Activated CD4-positive, alpha-beta T cell treated with anti-CD3 and anti-CD28 coated beads for 48 hours (primary cell): Measurements from ENCODE around the gene FBXO11.
"Not testable (repeated sequence)": the region's sequence is repeated elsewhere in the genome, so short reads cannot be mapped to it uniquely, and the experiment has no call there.

Source experiments
- DNase-seq: peaks from one replicate; pipeline ENCODE4 v3.0.0-alpha.2; 2020

The FBXO11 gene

DNA sequence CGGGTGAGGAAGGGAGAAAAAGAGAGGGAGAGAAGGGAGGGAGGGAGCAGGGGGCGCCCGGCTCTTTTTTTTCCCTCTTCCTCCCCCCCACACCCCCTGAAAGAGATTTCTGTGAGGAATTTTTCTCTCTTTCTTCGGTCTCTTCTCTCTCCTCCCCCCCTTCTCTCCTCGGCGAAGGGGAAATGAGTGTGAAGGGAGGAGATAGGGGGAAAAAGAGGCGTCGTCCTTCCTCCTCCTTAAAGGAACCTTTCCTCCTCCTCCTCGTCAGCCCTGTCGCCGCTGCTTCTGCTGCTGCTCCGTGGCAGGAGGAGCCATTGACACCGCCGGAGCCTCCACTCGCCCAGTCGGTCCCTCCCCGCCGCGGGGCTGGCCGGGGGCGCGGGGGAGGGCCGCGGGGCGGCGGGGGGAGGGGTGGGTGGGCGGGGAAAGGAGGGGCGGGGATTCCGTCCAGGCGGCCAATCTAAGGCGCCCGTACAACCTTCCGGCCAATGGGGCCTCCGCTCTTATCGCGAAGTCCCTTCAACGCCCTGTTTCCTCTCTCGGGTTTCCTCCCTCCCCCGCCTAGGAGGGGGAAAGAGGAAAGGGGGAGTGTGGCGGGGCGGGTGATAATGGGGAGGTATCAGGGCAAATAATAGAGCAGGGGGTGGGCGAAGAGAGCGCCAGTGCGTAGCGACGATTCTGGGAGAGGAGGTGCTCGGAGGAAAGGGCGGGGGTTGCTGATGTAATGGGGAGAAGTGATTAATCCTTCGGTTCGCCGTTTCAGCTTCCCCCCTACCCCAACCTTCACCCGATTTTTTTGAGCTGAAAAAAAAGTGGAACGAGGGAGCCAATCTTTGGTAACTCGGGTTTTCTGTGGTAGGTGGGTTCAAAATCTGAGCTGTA, at the start of gene FBXO11:
FBXO11 (minus strand) TSS at position 342 of the 882 bp plus-strand sequence. CDS start 778 bp downstream, outside the sequence.
- peak; percentile 95 for DNase-seq

DNA sequence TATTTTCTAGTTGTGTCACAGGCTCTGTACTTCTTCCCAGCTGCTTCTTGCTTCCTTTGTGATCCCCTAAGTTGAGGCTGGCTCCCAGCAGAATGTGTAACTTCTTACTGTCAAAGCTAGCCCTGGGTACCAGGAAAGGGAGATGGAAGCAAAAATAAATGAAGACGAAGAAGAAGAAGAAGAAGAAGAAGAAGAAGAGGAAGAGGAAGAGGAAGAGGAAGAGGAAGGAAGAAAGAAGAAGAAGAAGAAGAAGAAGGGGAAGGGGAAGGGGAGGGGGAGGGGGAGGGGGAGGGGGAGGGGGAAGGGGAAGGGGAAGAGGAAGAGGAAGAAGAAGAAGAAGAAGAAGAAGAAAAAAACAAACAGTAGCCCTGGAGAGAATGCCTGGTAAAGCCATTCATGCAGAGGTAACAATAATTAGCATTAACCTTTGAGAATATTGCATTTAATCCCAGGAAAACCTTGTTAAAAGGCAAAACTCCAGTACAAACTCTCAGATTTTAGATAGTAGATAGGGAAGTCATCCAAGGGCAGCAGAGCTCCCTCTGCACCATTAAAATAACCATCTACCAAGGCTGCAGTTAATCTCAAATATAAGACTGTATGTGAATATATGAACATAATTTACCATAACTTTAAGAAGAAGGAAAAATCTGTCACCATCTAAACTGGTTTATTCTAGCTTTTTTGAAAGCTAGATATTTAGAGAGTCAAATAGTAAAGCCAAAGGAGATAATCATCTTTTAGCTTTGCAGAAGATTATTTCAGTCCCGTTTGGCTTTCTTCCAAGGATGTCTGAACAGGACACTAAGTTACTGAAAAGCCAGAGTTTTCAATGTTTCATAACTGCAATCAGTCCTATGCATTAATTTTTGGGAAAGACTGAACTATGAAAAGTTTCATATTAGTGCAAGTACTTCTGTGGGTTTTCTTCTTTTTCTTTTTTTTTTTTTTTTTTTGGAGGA, 44.3 kb upstream of the FBXO11 start:
- no peak for DNase-seq

DNA sequence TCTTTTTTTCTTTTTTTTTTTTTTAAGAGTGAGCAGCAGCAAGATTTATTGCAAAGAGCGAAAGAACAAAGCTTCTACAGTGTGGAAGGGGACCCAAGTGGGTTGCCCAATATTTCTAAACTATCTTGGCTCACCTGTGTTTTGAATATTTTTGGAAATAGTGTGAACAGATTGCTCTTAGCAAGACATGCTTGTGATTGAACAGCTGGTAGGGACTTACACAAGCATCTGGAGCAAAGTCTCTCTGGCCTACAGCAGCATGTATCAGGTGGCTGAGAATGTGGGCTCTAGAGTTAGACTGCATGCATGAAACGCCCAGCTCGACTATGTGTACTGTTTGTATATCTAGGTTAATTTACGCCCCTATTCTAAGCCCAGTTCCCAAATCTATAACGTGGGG, 40.3 kb upstream of the FBXO11 start:
- DNase-seq = no peak

DNA sequence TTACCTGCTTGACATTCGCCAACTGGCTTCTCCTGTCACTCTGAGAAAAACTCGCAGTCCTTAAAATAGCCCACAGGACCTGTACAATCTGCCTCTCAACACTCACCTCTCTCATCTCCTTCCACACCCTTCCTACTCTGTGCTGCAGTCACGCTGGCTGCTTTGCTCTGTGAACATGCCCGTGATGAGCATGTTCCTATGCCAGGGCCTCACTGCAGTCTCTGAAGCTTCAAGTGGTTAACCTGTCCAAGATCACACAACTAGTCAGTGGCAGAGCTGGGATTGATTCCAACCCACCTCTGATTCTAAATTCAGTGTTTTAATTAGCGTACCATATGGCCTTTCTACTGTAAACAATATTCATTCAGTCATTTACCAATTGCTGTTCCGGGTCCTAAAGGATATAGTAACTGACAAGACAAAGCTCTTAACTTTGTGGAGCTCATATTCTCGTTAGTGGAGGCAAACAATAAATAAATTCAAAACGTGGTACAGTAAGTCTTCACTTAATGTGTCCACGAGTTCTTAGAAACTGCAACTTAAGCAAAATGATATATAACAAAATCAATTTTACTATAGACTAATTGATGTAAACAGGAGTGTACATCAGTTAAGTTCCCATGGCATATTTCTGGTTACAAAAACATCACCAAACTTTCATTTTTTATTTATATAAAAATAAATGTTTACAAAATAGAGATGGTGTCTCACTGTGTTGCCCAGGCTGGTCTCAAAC, 38.9 kb upstream of the FBXO11 start:
- DNase-seq = no peak

DNA sequence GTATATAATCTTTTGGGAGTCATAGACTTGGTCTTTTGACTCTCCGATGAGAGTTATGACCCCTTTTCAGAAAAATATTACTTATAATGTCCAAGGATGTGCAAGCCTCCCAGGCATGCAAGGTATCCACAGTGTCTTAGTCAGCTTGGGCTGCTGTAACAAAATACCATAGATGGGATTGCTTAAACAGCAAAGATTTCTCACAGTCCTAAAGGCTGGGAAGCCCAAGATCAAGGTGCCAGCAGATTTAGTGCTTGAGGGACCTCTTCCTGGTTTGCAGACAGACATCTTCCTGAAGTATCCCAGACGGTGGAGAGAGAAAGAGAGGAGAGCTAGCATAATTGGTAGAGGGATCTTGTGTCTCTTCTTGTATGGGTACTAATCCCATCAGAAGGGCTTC, 35.6 kb upstream of the FBXO11 start:
- DNase-seq = no peak

DNA sequence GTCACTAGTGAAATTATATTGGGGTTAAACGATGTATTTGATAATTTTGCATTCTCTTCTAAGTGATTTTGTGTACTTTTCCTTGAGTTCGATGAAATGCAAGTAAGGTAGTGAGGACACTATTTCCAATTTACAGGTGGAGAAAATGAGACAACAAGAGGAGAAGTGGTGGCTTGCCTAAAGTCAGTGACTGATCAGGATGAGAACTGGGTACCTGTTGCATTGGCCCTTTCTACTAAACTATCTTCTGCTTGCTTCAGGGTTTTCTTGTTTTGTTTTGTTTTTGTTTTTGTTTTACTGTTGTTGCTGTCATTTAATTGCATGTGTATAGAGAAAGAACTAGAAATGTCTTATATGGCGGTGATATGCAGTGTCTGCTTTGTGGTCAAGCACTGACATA, 31.4 kb upstream of the FBXO11 start:
- no peak for DNase-seq

DNA sequence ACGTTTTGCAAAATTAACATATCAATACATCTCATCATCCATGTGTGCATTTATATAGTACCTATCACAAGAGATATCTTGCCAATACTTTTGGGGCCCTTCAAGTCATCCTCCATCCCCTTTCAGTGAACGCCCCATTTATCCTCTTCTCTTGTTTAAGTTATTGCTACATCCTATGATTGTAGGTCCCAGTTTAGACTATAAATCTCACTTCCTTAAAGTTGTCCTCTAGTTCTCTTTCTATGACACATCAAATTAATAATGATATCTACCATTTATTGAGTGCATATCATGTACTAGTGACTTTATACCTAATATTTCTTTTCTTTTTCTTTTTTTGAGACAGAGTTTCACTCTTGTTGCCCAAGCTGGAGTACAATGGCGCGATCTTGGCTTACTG, 28.8 kb upstream of the FBXO11 start:
- no peak for DNase-seq

DNA sequence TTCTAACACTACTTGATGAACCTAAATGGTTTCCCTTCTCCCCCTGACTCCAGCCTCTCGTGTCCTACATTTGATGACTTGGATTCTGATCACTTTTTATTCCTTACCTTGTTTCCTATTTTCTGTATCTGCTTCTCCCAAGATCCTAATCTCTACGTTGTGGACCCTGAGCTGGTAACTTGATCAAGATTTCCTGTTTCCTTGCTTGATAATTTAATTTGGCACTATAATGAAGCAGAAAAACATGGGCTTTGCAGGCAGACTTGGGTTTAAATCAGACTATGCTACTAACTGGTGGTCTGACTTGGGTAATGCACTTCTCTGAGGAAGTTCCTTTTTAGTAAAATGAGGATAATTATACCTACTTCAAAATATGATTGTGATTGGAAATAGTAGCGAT, 11.7 kb upstream of the FBXO11 start:
- no peak for DNase-seq

DNA sequence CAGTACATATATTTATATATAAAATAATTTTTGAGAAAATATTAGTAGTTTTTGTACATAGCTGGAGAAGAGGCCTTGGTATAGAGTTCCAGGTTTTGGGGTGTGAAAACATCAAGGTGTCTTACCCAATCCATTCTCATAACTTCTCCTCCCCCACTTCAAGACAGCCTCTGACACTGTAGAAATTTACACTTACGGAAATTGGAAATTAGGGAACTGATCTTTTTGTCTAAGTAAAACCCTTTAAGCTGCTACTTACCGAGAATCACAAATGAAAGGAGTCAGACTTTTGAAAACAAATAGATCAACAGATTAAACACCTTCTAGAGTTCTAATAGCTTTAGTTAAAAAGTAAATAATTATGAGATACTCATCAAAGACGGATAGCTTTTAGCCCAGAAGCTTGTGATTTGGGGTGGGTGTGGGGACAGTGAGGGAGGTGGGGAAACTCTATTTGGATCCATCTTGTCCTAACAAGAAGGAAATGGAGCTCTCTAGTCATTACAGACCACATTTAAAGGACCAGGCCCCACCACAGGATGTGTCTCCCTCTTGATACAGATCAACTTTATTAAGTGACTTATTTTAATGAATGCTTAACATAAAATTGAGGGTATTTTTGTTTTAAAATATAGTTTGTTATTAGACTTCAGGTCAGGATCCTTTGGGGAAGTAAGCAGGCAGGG, 11.1 kb upstream of the FBXO11 start:
- no peak for DNase-seq

DNA sequence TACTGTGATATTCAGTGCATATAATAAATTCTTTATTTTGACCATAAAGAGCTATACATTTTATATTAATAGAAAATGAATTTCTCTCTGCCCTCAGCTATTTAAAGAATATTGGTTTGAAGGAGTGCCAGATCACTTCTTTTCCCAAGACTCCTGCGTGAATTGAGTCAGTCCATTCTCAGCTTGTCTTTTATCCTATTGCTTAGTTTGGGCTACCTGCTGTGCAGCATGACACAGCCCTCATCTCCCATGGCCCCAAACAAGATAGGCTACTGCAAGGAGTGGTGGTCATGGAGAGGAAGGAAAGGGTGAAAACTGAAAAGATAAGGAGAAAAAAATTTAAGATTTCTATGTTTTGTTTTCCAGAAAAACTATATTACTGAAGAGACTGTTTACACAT, 10.1 kb upstream of the FBXO11 start:
- no peak for DNase-seq

DNA sequence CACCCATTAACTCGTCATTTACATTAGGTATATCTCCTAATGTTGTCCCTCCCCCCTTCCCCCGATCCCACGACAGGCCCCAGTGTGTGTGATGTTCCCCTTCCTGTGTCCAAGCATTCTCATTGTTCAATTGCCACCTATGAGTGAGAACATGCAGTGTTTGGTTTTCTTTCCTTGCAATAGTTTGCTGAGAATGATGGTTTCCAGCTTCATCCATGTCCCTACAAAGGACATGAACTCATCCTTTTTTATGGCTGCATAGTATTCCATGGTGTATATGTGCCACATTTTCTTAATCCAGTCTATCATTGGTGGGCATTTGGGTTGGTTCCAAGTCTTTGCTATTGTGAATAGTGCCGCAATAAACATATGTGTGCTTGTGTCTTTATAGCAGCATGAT, 4.4 kb upstream of the FBXO11 start:
- not testable (repeated sequence) for DNase-seq

DNA sequence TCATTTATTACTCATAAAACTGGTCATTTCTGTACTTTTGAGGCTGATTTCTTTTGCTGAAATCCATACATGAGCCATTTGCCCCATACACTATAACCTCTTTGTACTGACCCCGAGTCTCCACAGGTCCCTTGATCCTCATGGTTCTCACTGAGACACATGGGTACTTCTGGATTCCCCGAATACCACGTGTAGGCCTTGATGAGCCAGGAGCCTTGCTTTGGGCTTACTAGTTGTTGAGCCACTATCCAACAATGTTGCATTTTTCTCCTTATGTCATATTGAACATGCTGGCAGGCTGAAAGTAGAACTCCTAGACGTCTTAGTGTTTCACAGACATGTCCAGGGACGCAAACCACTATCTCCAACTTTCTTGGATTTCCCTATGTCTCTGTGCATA, 2.4 kb upstream of the FBXO11 start:
- no peak for DNase-seq

DNA sequence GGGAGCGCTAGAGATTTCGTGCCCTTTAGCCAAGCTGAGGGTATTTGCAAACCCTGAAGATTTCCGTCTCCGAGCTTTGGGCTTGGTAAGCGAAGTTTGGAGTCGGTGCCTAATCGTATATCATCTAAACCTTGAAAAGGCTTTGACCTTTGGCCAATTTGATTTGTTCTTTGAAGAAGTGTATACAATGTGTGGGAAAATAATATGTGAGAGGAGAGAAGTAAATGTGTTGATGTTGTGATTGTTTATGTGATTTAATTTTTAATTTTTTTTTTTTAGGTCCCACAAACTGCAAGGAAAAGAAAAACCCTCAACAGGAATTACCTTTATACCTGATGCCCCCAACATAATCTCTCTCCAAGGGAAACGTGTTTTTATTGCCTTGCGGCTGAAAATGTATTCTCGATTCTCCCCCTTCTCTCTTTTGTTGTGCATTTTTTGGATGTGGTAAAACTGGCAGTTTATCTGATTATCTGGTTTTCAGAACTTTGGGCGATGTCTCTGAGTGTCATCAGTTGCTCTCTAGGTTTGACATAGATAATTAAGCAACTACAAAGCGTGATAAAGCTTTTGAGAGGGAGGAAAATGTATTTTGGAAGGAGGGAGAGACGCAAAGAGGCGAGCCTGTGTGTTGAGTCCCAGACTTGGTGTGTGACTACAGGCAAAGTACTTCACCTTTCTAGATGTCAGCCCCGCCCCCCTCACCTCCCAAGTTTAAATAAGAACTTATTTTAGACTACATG, 912 bp upstream of the FBXO11 start:
- peak; percentile 50 for DNase-seq

DNA sequence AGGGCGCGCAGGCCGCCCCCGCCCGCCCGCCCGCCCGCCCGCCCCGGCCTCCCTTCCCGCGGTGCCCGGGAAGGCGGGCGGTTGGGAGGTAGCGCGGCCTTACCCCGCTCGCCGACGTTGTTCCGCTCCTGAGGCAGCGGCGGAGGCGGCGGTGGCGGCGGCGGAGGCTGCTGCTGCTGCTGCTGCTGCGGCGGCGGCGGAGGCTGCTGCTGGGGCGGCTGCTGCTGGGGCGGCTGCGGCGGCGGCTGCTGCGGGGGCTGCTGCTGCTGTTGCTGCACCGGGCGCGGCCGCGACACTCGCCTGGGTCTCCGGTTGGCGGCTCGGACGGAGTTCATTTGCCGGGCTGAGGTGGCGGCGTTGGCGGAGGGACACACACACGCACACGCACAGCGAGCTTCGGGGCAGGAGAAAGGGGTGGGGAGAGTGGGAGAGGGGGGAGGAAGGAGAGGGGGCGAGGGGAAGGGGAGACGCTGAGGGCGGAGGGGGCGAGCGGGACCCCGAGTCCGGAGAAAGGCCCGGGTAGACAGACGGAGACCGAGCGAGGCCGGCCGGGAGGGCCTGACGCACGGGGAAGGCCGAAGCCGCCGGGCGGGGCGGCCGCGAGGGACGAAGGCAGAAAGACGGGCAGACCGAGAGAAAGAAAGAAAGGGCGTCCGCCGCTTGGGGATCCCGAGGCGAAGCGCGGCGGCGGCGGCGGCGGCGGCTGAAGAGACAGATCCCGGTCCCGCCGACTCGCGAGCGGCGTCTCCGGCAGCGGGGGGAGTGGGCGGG, 727 bp downstream of the FBXO11 start:
- DNase-seq = peak; percentile 68

DNA sequence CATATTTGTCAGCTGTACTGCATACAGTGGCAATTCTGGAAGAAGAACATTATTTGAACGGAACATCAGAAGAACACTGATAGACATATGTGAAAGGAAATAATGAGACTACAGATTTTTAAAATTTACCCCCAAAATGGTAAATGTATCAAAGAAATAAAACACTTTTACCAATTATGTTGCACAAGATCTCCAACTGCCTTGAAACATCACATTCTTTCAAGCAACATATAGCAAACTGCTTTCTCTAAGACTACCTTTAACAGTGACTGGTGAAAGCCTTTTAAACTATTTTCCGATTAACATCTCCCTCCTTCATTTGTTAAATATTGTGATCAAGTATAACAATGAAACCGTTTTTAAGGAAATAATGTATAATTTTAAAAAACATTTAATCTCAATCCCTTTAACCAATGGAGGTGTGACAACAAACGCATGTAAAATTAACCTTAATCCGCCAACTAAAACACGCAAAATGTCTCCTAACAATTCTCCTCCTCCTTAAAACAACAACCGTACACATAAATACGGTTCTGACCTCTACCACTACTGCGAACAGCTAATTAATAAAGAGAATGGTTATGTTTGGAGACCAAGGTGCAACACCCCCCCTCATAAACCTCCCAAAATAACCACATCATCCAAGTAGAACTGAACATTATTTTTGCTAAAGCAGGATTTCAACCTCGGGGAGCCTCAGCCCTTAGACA, 2.4 kb downstream of the FBXO11 start:
- no peak for DNase-seq

DNA sequence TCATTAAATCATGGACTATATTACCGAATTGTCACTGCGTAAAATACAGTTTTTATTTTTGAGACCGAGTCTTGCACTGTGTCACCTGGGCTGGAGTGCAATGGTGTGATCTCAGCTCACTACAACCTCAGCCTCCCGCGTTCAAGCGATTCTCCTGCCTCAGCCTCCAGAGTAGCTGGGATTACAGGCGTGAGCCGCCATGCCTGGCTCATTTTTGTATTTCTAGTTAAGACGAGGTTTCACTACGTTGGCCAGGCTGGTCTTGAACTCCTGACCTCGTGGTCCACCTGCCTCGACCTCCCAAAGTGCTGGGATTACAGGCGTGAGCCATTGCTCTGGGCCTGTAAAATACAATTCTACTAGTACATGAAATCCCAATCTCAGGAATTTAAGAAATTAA, 4.4 kb downstream of the FBXO11 start:
- not testable (repeated sequence) for DNase-seq

DNA sequence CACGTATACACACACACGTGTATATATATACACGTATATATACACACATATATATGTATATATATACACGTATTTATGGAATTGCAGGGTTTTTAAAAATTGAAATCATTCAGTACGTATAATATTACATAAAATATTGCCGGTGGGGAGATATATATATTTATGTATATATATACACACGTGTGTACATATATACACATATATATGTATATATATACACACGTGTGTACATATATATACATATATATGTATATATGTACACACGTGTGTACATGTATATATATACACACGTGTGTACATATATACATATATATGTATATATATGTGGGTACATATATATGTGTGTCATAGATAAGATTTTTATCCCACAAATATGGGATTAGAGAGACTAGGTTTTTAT, 5.4 kb downstream of the FBXO11 start:
- DNase-seq = no peak

DNA sequence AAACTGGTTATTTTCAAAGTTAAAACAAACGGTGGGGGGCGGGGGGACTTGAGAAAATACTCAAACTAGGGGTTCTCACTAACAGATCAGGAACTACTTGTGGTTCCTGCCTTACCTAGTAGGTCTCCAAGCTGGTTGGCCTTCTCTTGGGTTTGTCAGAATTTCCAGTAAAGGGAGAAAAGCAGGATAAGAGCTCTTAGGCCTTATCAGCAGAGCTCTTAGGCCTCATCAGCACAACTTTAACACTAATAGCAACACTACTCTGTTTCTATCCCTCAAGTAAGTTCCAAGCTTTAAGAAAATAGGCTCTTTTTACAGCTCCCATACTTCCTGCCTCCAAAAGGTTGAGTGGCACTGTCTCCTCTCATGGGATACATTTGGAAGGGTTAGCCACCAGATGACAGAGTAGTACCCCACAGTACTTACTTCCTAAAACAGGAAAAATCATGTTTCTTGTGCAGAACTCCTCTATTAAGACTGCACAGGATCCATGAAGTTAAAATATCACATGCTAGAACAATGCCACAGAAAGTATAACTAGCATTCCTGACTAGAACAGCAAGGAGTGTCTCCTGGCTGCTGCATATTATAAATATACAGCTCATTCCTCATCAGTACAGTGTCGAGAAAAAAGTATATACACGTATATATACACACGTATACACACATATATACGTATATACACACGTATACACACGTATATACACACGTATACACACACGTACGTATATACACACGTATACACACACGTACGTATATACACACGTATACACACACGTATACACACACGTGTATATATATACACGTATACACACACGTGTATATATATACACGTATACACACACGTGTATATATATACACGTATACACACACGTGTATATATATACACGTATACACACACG, 6.1 kb downstream of the FBXO11 start:
- no peak for DNase-seq
